OCI-LY1 (cell line): ENCODE data around the gene PASD1.

ENCODE experiments used
- EZH2 ChIP-seq: fragments of 200-600 bp; sonication (generic), shearing (Covaris generic); IDR thresholded peaks from 2 replicates; pipeline ENCODE4 v1.8.0; 2017; ENCODE audit warnings: borderline replicate concordance, mixed run types, mild to moderate bottlenecking, antibody characterized with exemption, low read length, moderate library complexity, mixed read lengths
- TF ChIP-seq, protein P1 (sequence below): fragments of 200-600 bp; sonication (generic), shearing (Covaris generic); IDR thresholded peaks from 2 replicates; pipeline ENCODE4 v1.5.1; 2017; ENCODE audit warnings: mild to moderate bottlenecking, antibody characterized with exemption, low read length, moderate library complexity, mixed read lengths

- TF ChIP-seq, protein P1, sequence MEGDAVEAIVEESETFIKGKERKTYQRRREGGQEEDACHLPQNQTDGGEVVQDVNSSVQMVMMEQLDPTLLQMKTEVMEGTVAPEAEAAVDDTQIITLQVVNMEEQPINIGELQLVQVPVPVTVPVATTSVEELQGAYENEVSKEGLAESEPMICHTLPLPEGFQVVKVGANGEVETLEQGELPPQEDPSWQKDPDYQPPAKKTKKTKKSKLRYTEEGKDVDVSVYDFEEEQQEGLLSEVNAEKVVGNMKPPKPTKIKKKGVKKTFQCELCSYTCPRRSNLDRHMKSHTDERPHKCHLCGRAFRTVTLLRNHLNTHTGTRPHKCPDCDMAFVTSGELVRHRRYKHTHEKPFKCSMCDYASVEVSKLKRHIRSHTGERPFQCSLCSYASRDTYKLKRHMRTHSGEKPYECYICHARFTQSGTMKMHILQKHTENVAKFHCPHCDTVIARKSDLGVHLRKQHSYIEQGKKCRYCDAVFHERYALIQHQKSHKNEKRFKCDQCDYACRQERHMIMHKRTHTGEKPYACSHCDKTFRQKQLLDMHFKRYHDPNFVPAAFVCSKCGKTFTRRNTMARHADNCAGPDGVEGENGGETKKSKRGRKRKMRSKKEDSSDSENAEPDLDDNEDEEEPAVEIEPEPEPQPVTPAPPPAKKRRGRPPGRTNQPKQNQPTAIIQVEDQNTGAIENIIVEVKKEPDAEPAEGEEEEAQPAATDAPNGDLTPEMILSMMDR, result no peak
- no peak for TF ChIP-seq EZH2
Measured at GRCh38 chrX:151517421-151517820, 46.1 kb upstream of the PASD1 start.
